Measurements from ENCODE around the gene FGD4. TPM values are rescaled to one million over a fixed set of nuclear protein-coding genes. Genes with fewer than 3 reads are reported as not detected.

FGD4 gene
- total RNA-seq, 1 experiment from 2014 or later: 39.7 TPM

- peaks cover 14% of the 10 kb centered on the region for H3K9me3 Mint-ChIP-seq
- ChIA-PET POLR2A (no interaction called here), CTCF (no interaction called here)
- peaks cover 12% of the 10 kb centered on the region for H3K36me3 Mint-ChIP-seq
- no peaks in the 10 kb centered on the region for H3K27me3 Mint-ChIP-seq (ENCODE audit: low read depth)
- H3K4me3 Mint-ChIP-seq: no peak overlapping the region
- no peak for DNase-seq (ENCODE audit: low spot score)
- no peak for ATAC-seq
- peaks cover 4% of the 10 kb centered on the region; the same call in 1 of the 2 replicates for H3K4me1 Mint-ChIP-seq
- H3K27ac Mint-ChIP-seq: no peak overlapping the region
- TF ChIP-seq HMGXB4 (CRISPR knock-in tag; IDR thresholded peaks at IDR 0.05) (no peak), FOXJ3 (CRISPR knock-in tag; IDR thresholded peaks at IDR 0.05; ENCODE audit: borderline replicate concordance) (no peak), ZSCAN18 (CRISPR knock-in tag; IDR thresholded peaks at IDR 0.05) (no peak), MAX (CRISPR knock-in tag; IDR thresholded peaks at IDR 0.05) (no peak), SOX15 (CRISPR knock-in tag; IDR thresholded peaks at IDR 0.05) (no peak), CREB1 (CRISPR knock-in tag; IDR thresholded peaks at IDR 0.05) (no peak), ATF1 (CRISPR knock-in tag; IDR thresholded peaks at IDR 0.05) (no peak), FOXP1 (CRISPR knock-in tag; IDR thresholded peaks at IDR 0.05; ENCODE audit: borderline replicate concordance) (no peak), ZNF425 (CRISPR knock-in tag; conservative IDR thresholded peaks at IDR 0.05) (no peak)
Measured at GRCh38 chr12:32666018-32666417, 266.7 kb downstream of the FGD4 start.

GRCh38 chr12:32669584-32669983, 270.2 kb downstream of the FGD4 start:
- POLR2A ChIA-PET: no interaction called here
- CTCF ChIA-PET: interaction anchor here (1.2 kb wide), 1 partner anchor 325 kb away, joined by 6 read pairs; no protein-coding TSS in a partner anchor

More at GRCh38 chr12:32669584-32669983, 270.2 kb downstream of the FGD4 start:
- no peak overlapping the region for H3K27ac Mint-ChIP-seq
- ATAC-seq: no peak
- H3K9me3 Mint-ChIP-seq: peaks cover 14% of the 10 kb centered on the region
- no peak overlapping the region for H3K4me3 Mint-ChIP-seq
- no peak for TF ChIP-seq TCF7 (CRISPR knock-in tag; IDR thresholded peaks at IDR 0.05; ENCODE audit: low read depth)
- no peak for TF ChIP-seq MXD4 (CRISPR knock-in tag; IDR thresholded peaks at IDR 0.05; ENCODE audit: borderline replicate concordance)
- no peak for TF ChIP-seq ZSCAN18 (CRISPR knock-in tag; IDR thresholded peaks at IDR 0.05)
- TF ChIP-seq ZNF671 (CRISPR knock-in tag; IDR thresholded peaks at IDR 0.05): no peak
- TF ChIP-seq NR3C1 (CRISPR knock-in tag; conservative IDR thresholded peaks at IDR 0.05; ENCODE audit: low read depth): no peak
- TF ChIP-seq ZMAT4 (CRISPR knock-in tag; IDR thresholded peaks at IDR 0.05): no peak
- H3K36me3 Mint-ChIP-seq: peaks cover 12% of the 10 kb centered on the region
- no peak for DNase-seq (ENCODE audit: low spot score)
- no peaks in the 10 kb centered on the region for H3K27me3 Mint-ChIP-seq (ENCODE audit: low read depth)
- peaks cover 6% of the 10 kb centered on the region; the same call in 1 of the 2 replicates for H3K4me1 Mint-ChIP-seq

Data from WTC11 (cell line).